ENCODE data around the gene E2F4.

DNA sequence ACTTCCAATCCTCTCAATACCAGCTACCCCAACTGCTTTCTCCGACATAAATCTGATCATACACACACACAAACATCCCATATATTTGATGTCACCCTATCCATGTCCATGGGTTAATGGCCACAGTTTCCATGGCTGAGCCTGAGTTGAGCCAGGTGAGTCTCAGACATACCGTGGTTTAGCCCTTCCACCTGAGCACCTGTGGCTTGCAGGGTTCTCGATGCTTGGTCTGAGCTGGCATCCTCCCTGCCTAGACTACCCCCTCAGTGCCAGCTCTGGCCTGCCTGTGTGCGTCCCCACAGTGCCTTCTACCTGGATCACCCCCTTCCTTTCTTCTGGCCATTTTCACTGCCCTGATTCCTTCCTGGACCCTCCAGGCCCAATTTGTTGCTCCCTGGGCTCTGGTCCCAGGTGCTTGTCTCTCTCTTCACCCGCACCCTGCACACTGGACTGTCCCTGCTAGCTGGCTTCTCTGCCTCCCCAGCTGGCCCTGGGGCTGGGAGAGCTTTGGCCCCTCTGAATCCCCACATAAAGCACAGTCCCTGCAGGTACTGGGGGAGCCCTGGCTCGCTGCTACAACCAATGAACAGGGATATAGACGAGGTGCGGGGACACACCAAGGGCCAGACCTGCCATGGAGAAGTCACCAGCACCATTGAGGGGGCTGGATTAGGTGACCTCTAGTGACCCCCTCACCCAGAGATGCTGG, 14.3 kb downstream of the E2F4 start:
- TF ChIP-seq, protein P1, sequence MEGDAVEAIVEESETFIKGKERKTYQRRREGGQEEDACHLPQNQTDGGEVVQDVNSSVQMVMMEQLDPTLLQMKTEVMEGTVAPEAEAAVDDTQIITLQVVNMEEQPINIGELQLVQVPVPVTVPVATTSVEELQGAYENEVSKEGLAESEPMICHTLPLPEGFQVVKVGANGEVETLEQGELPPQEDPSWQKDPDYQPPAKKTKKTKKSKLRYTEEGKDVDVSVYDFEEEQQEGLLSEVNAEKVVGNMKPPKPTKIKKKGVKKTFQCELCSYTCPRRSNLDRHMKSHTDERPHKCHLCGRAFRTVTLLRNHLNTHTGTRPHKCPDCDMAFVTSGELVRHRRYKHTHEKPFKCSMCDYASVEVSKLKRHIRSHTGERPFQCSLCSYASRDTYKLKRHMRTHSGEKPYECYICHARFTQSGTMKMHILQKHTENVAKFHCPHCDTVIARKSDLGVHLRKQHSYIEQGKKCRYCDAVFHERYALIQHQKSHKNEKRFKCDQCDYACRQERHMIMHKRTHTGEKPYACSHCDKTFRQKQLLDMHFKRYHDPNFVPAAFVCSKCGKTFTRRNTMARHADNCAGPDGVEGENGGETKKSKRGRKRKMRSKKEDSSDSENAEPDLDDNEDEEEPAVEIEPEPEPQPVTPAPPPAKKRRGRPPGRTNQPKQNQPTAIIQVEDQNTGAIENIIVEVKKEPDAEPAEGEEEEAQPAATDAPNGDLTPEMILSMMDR (IDR thresholded peaks at IDR 0.05; ENCODE audit: low read depth, low read length) = no peak
- TF ChIP-seq, protein P2, sequence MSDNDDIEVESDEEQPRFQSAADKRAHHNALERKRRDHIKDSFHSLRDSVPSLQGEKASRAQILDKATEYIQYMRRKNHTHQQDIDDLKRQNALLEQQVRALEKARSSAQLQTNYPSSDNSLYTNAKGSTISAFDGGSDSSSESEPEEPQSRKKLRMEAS (IDR thresholded peaks at IDR 0.05; ENCODE audit: low read depth, low read length) = no peak

Data from NB4 (cell line).